HepG2 (cell line): ENCODE data around the gene KCTD13. TPM values are rescaled to one million over a fixed set of nuclear protein-coding genes. Genes with fewer than 3 reads are reported as not detected.

Source experiments
- ARNT2 ChIP-seq: sonication (generic); formaldehyde crosslinking; IDR thresholded peaks from 2 replicates; pipeline ENCODE4 v1.8.0; 2022; ENCODE audit warnings: mild to moderate bottlenecking, low read depth, missing genetic modification reagents, moderate library complexity
- CBX5 ChIP-seq: sonication (generic); formaldehyde crosslinking; IDR thresholded peaks from 2 replicates; pipeline ENCODE4 v1.4.0; 2020; ENCODE audit warnings: missing genetic modification reagents, borderline replicate concordance
- DMTF1 ChIP-seq: sonication (generic); formaldehyde crosslinking; IDR thresholded peaks from 2 replicates; pipeline ENCODE4 v1.4.0; 2020; ENCODE audit warnings: mild to moderate bottlenecking, missing genetic modification reagents
- HNF4G ChIP-seq, 2 experiments: sonication (generic) in 1 of 2; formaldehyde crosslinking in 1 of 2; IDR thresholded peaks; 2 replicates each; pipeline versions ENCODE4 v1.4.0 to v1.6.1; 2011 to 2020; ENCODE audit warnings: borderline replicate concordance in 2 of 2, low read depth in 2 of 2, mild to moderate bottlenecking in 2 of 2, low read length in 1 of 2, missing genetic modification reagents in 1 of 2, moderate library complexity in 1 of 2
- HNRNPK ChIP-seq: fragments of 200-400 bp; formaldehyde crosslinking; IDR thresholded peaks from 2 replicates; pipeline ENCODE4 v1.6.1; 2018; ENCODE audit warnings: low read length, low read depth, moderate library complexity, mild to moderate bottlenecking; ENCODE audit not compliant: poor library complexity, severe bottlenecking
- KLF12 ChIP-seq: sonication (generic); formaldehyde crosslinking; IDR thresholded peaks from 2 replicates; pipeline ENCODE4 v1.4.0; 2020; ENCODE audit warnings: missing genetic modification reagents, borderline replicate concordance
- REXO4 ChIP-seq: sonication (generic); formaldehyde crosslinking; IDR thresholded peaks from 2 replicates; pipeline ENCODE4 v1.8.0; 2022; ENCODE audit warnings: missing genetic modification reagents, mild to moderate bottlenecking, borderline replicate concordance
- ZBTB2 ChIP-seq: sonication (generic); formaldehyde crosslinking; IDR thresholded peaks from 2 replicates; pipeline ENCODE4 v1.8.0; 2022; ENCODE audit warnings: low read depth, missing genetic modification reagents
- ZFP1 ChIP-seq: IDR thresholded peaks from 2 replicates; pipeline ENCODE4 v1.6.1; 2016
- ZMAT3 ChIP-seq: sonication (generic); formaldehyde crosslinking; conservative IDR thresholded peaks from 2 replicates; pipeline ENCODE4 v1.7.0; 2021; ENCODE audit warnings: missing genetic modification reagents
- ZNF574 ChIP-seq: sonication (generic); formaldehyde crosslinking; IDR thresholded peaks from 2 replicates; pipeline ENCODE4 v1.4.0; 2020; ENCODE audit warnings: missing genetic modification reagents
- ZNF576 ChIP-seq: sonication (generic); formaldehyde crosslinking; IDR thresholded peaks from 2 replicates; pipeline ENCODE4 v1.4.0; 2020; ENCODE audit warnings: mild to moderate bottlenecking, missing genetic modification reagents
- ZSCAN21 ChIP-seq: sonication (generic); formaldehyde crosslinking; IDR thresholded peaks from 2 replicates; pipeline ENCODE4 v1.8.0; 2022; ENCODE audit warnings: mild to moderate bottlenecking, missing genetic modification reagents, moderate library complexity, borderline replicate concordance
- ZSCAN22 ChIP-seq: sonication (generic); formaldehyde crosslinking; IDR thresholded peaks from 2 replicates; pipeline ENCODE4 v1.4.0; 2020; ENCODE audit warnings: mild to moderate bottlenecking, missing genetic modification reagents
- polyA plus RNA-seq, 8 experiments: library from polyadenylated mRNA; depleted of rRNA in 3 of 8; stranded (reverse) in 7 of 8; unstranded in 1 of 8; fragments of >200 nt; fragmentation: Illumina TruSeq in 4 of 8; extraction: Trizol in 4 of 8; gene quantifications; 2 replicates each; pipeline versions ENCODE4 v1.2.1 to v1.2.3, GENCODE V29; 2011 to 2016; ENCODE audit warnings: low read depth in 4 of 8, missing spikeins in 1 of 8, mixed read lengths in 1 of 8; ENCODE audit not compliant: insufficient read depth in 1 of 8
- total RNA-seq, 5 experiments: library from RNA; depleted of rRNA; stranded (reverse); fragments of >200 nt; fragmentation: Illumina TruSeq; extraction: Trizol; gene quantifications; 2 replicates each; pipeline ENCODE4 v1.2.3, GENCODE V29; 2016; ENCODE audit warnings: low read depth in 1 of 5
- TF ChIP-seq, protein P1 (sequence below): sonication (generic); formaldehyde crosslinking; IDR thresholded peaks from 2 replicates; pipeline ENCODE4 v1.9.0; 2022; ENCODE audit warnings: low read depth, missing genetic modification reagents
- TF ChIP-seq, protein P2 (sequence below): fragments of 450-650 bp; IDR thresholded peaks from 2 replicates; pipeline ENCODE4 v1.6.1; 2017

The KCTD13 gene
- total and polyA plus RNA-seq, 2 of the 13 experiments (the other 11 are each of a cell fraction or from before 2014, with no cell fraction given), result 6.3 to 14.7 TPM

- TF ChIP-seq CBX5 (CRISPR knock-in tag) (0 out of 2 replicates have a peak, but pooled peaks have one; percentile 26), HNF4G (IDR thresholded peaks at IDR 0.05; ENCODE audit: borderline replicate concordance, low read depth, low read length) (no peak), HNF4G (CRISPR knock-in tag; IDR thresholded peaks at IDR 0.05; ENCODE audit: borderline replicate concordance, low read depth) (peak; percentile 9; the same call in 1 of the 2 replicates), ARNT2 (no peak), KLF12 (CRISPR knock-in tag) (no peak), DMTF1 (CRISPR knock-in tag) (no peak), ZSCAN21 (CRISPR knock-in tag) (peak; percentile 31; the same call in 1 of the 2 replicates), ZNF576 (CRISPR knock-in tag) (no peak), REXO4 (CRISPR knock-in tag) (no peak), ZNF574 (CRISPR knock-in tag) (peak; percentile 57), HNRNPK (no peak), ZBTB2 (CRISPR knock-in tag) (no peak), ZFP1 (CRISPR knock-in tag) (no peak), ZSCAN22 (CRISPR knock-in tag) (no peak), ZMAT3 (CRISPR knock-in tag) (0 out of 2 replicates have a peak, but pooled peaks have one; percentile 45)
- TF ChIP-seq, protein P1, sequence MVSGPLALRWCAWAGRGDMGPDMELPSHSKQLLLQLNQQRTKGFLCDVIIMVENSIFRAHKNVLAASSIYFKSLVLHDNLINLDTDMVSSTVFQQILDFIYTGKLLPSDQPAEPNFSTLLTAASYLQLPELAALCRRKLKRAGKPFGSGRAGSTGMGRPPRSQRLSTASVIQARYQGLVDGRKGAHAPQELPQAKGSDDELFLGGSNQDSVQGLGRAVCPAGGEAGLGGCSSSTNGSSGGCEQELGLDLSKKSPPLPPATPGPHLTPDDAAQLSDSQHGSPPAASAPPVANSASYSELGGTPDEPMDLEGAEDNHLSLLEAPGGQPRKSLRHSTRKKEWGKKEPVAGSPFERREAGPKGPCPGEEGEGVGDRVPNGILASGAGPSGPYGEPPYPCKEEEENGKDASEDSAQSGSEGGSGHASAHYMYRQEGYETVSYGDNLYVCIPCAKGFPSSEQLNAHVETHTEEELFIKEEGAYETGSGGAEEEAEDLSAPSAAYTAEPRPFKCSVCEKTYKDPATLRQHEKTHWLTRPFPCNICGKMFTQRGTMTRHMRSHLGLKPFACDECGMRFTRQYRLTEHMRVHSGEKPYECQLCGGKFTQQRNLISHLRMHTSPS, result no peak
- TF ChIP-seq, protein P2, sequence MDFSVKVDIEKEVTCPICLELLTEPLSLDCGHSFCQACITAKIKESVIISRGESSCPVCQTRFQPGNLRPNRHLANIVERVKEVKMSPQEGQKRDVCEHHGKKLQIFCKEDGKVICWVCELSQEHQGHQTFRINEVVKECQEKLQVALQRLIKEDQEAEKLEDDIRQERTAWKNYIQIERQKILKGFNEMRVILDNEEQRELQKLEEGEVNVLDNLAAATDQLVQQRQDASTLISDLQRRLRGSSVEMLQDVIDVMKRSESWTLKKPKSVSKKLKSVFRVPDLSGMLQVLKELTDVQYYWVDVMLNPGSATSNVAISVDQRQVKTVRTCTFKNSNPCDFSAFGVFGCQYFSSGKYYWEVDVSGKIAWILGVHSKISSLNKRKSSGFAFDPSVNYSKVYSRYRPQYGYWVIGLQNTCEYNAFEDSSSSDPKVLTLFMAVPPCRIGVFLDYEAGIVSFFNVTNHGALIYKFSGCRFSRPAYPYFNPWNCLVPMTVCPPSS, result no peak
Observed at GRCh38 chr16:29900888-29901606, 25.0 kb downstream of the KCTD13 start (continued).
